ENCODE data around the gene DYNC1H1.
A peak's percentile ranks its signal among the peaks of the same experiment; 100 is the strongest.

DYNC1H1 gene

DNA sequence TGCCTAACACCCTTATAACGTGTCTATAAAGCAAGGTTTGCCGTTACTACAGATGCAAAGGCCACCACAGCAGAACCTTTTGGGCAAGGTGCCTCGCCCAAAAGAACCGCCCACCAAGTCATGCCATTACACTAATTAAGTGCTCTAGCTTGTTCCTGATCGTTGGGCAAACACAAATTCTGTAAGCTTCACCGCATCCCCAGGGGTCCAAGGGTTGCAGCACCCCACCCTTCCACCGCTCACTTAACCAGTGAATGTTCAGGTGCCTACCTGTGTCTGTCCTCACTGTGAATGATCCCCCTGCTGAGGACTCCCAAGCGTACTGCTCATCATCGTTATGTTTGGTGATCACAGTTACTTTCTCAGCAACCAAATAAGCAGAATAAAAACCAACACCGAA, 121.1 kb downstream of the DYNC1H1 start:
- FAIRE-seq: no peak
- DNase-seq (ENCODE audit: insufficient read length, low spot score): no peak

GRCh38 chr14:102085948-102086708, 121.8 kb downstream of the DYNC1H1 start:
- FAIRE-seq: peak; percentile 26
- DNase-seq (ENCODE audit: insufficient read length, low spot score): peak; percentile 28

GRCh38 chr14:102086709-102086971, 122.3 kb downstream of the DYNC1H1 start:
- DNase-seq (ENCODE audit: insufficient read length, low spot score): no peak
- FAIRE-seq: no peak

DNA sequence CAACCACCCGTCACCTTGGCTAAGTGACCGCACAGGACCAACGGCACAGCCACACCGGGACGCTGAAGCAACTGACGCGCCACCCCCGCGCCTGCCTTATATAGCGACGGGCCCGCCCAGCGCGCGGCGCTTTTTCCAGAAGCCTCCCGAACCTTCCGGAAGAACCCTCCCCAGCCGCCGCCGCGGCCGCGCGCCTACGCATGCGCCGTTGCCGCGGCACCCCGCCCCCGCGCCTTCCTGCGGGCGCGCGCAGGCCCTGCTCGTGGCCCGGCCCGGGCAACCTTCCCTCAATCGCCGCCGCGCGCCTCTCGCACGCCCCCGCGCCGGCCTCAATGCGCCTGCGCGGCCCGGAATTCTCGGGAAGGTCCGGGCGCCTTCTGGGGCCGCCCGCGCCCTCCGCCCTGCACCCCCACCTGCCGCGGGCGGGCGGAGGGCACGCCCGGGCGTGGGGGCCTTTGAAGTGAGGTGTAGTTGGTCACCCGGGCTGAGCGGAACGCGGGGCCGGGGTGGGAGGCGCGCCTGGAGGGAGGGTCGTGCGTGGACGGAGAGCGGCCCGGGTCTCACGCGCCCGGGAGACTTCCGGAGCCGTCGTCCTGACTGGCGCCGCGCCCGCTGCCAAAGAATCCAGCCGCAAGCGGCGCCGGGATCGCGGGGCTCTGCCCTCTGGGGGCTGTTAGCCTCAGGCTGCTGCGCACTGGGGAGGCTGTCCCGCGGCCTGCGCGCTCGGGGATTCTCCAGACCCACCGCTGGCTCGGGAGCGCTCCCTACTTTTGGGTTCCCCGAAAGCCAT, 122.8 kb downstream of the DYNC1H1 start, which contains the start of gene HSP90AA1:
HSP90AA1 (minus strand) TSS at position 73 of the 790 bp plus-strand sequence. CDS start 666 bp downstream, outside the sequence.
- peak; percentile 76 for FAIRE-seq
- DNase-seq (ENCODE audit: insufficient read length, low spot score): peak; percentile 91

DNA sequence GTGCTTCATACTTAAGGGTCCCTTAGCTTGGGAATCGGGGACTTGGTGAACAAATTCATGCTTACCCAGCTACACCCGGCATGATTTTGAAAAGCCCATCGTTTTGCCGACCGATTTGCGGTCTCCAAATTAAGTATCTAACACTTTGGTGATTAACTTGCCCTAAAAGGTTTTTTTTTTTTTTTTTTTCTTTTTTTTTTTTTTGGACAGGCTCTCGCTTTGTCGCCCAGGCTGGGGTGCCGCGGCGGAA, 123.3 kb downstream of the DYNC1H1 start:
- FAIRE-seq: peak; percentile 26

GRCh38 chr14:102088012-102088792, 123.8 kb downstream of the DYNC1H1 start:
- DNase-seq (ENCODE audit: insufficient read length, low spot score): peak; percentile 30
- FAIRE-seq: peak; percentile 87

More for the DNA sequence above, 123.3 kb downstream of the DYNC1H1 start:
- no peak for DNase-seq (ENCODE audit: insufficient read length, low spot score)

- DNase-seq (ENCODE audit: insufficient read length, low spot score) (no peak), FAIRE-seq (no peak)
Measured at GRCh38 chr14:102089621-102090343, 125.4 kb downstream of the DYNC1H1 start.

GRCh38 chr14:102090713-102091112, 126.3 kb downstream of the DYNC1H1 start:
- DNase-seq (ENCODE audit: insufficient read length, low spot score) (no peak), FAIRE-seq (no peak)

GRCh38 chr14:102092806-102093205, 128.4 kb downstream of the DYNC1H1 start:
- FAIRE-seq (no peak), DNase-seq (ENCODE audit: insufficient read length, low spot score) (no peak)

- DNase-seq (ENCODE audit: insufficient read length, low spot score) (no peak), FAIRE-seq (no peak)
Measured at GRCh38 chr14:102094101-102094500, 129.7 kb downstream of the DYNC1H1 start.

- FAIRE-seq (no peak), DNase-seq (ENCODE audit: insufficient read length, low spot score) (no peak)
Measured at GRCh38 chr14:102095231-102095870, 131.0 kb downstream of the DYNC1H1 start.

- no peak for FAIRE-seq
- no peak for DNase-seq (ENCODE audit: insufficient read length, low spot score)
Measured at GRCh38 chr14:102095871-102096568, 131.6 kb downstream of the DYNC1H1 start.

GRCh38 chr14:102096569-102097188, 132.3 kb downstream of the DYNC1H1 start:
- DNase-seq (ENCODE audit: insufficient read length, low spot score) (peak; percentile 30), FAIRE-seq (peak; percentile 87)

DNA sequence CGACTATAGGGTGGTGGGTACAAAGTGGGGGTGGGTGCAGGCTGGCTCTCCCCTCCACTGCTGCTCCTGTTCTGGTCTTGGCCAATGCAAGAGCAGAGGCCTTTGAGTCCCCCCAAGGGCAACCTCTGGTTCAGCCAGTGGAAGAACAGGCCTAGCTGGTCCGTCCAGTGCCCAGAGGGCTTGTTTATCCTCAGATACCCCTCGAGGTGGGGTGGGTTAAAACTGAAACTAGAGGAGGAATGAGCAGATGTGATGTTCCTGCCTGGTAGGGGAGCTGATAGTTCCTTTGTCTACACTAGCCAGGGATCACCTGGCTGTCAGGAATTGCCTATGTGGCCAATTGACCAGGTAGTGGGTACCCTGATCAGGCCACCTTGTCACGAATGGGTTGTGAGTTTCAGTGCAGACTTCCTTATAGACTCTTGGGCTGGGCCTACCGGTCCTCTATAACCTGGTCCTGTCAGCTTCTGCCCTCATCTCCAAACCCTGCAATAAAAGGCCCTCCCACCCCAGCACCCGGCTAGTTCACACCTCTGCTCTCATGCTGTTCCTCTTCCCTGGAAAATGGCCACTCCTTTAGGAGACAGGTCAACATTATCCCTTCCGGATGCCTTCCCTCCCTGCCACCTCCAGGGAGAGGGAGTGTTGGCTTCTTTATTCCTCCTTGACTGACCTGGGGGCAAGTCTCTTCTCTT, 133.2 kb downstream of the DYNC1H1 start:
- FAIRE-seq: no peak

GRCh38 chr14:102103062-102103695, 138.8 kb downstream of the DYNC1H1 start:
- DNase-seq (ENCODE audit: insufficient read length, low spot score) (no peak), FAIRE-seq (peak; percentile 53)

More for the DNA sequence above, 133.2 kb downstream of the DYNC1H1 start:
- no peak for DNase-seq (ENCODE audit: insufficient read length, low spot score)

GRCh38 chr14:102105369-102105768, 141.0 kb downstream of the DYNC1H1 start:
- no peak for DNase-seq (ENCODE audit: insufficient read length, low spot score)
- no peak for FAIRE-seq
